H9 (cell line): ENCODE results near the gene ARID2. TPM values are rescaled to one million over a fixed set of nuclear protein-coding genes. Genes with fewer than 3 reads are reported as not detected.

Experiments used
- DNase-seq: peaks from one replicate; pipeline ENCODE4 v3.0.0-alpha.2; 2017
- H2AFZ ChIP-seq: one replicate; pipeline ENCODE4 v1.6.1; 2013; ENCODE audit warnings: mild to moderate bottlenecking, low read length, control low read depth, moderate library complexity
- H2AK5ac ChIP-seq: 2 replicates; pipeline ENCODE4 v1.6.1; 2013; ENCODE audit warnings: low read length, control low read depth, mixed read lengths; ENCODE audit not compliant: insufficient read length
- H2BK120ac ChIP-seq: one replicate; pipeline ENCODE4 v1.6.1; 2013; ENCODE audit warnings: low read depth, mild to moderate bottlenecking, low read length, control low read depth, inconsistent platforms; ENCODE audit not compliant: poor library complexity, severe bottlenecking
- H2BK12ac ChIP-seq: 2 replicates; pipeline ENCODE4 v1.6.1; 2013; ENCODE audit warnings: low read length, control low read depth, mixed read lengths, low read depth; ENCODE audit not compliant: insufficient read length
- H2BK15ac ChIP-seq: 2 replicates; pipeline ENCODE4 v1.6.1; 2013; ENCODE audit warnings: low read depth, low read length, control low read depth
- H2BK20ac ChIP-seq: one replicate; pipeline ENCODE4 v1.6.1; 2013; ENCODE audit warnings: low read depth, mild to moderate bottlenecking, low read length, control low read depth, inconsistent platforms; ENCODE audit not compliant: poor library complexity, severe bottlenecking
- H2BK5ac ChIP-seq: 2 replicates; pipeline ENCODE4 v1.6.1; 2013; ENCODE audit warnings: low read length, control low read depth, mixed read lengths; ENCODE audit not compliant: insufficient read length
- H3K14ac ChIP-seq: 2 replicates; pipeline ENCODE4 v1.6.1; 2013; ENCODE audit warnings: low read length, control low read depth; ENCODE audit not compliant: insufficient read depth
- H3K18ac ChIP-seq: 2 replicates; pipeline ENCODE4 v1.6.1; 2013; ENCODE audit warnings: low read depth, mild to moderate bottlenecking, mixed read lengths, low read length, control low read depth; ENCODE audit not compliant: insufficient read length
- H3K23ac ChIP-seq: 2 replicates; pipeline ENCODE4 v1.6.1; 2013; ENCODE audit warnings: low read length, control low read depth, mixed read lengths, low read depth; ENCODE audit not compliant: insufficient read length
- H3K23me2 ChIP-seq: 2 replicates; pipeline ENCODE4 v1.6.1; 2013; ENCODE audit warnings: low read depth, mild to moderate bottlenecking, mixed read lengths, low read length, control low read depth; ENCODE audit not compliant: insufficient read length, poor library complexity, severe bottlenecking
- H3K27ac ChIP-seq: 2 replicates; pipeline ENCODE4 v1.5.1; 2013; ENCODE audit warnings: low read length, control low read depth, mixed read lengths, low read depth; ENCODE audit not compliant: insufficient read length
- H3K27me3 ChIP-seq: 2 replicates; pipeline ENCODE4 v1.6.1; 2013; ENCODE audit warnings: low read length, control low read depth, inconsistent platforms; ENCODE audit not compliant: insufficient read depth
- H3K4ac ChIP-seq: 2 replicates; pipeline ENCODE4 v1.6.1; 2013; ENCODE audit warnings: low read depth, mild to moderate bottlenecking, control low read depth, inconsistent platforms, low read length, moderate library complexity
- H3K4me1 ChIP-seq: 2 replicates; pipeline ENCODE4 v1.6.1; 2013; ENCODE audit warnings: low read length, control low read depth, inconsistent platforms; ENCODE audit not compliant: insufficient read depth
- H3K4me2 ChIP-seq: 2 replicates; pipeline ENCODE4 v1.6.1; 2013; ENCODE audit warnings: low read length, control low read depth, mixed read lengths; ENCODE audit not compliant: insufficient read length, insufficient read depth
- H3K56ac ChIP-seq: 2 replicates; pipeline ENCODE4 v1.6.1; 2013; ENCODE audit warnings: low read depth, mild to moderate bottlenecking, mixed read lengths, low read length, control low read depth; ENCODE audit not compliant: insufficient read length
- H3K79me1 ChIP-seq: 2 replicates; pipeline ENCODE4 v1.6.1; 2013; ENCODE audit warnings: low read depth, mild to moderate bottlenecking, moderate library complexity, low read length, control low read depth, inconsistent platforms; ENCODE audit not compliant: insufficient read depth, poor library complexity, severe bottlenecking
- H3K79me2 ChIP-seq: 2 replicates; pipeline ENCODE4 v1.6.1; 2013; ENCODE audit warnings: low read length, control low read depth, inconsistent platforms; ENCODE audit not compliant: insufficient read depth
- H3K9ac ChIP-seq: 2 replicates; pipeline ENCODE4 v1.6.1; 2013; ENCODE audit warnings: low read length, control low read depth, mixed read lengths; ENCODE audit not compliant: insufficient read length; ENCODE audit errors: extremely low read depth
- H3K9me3 ChIP-seq: one replicate; pipeline ENCODE4 v1.6.1; 2013; ENCODE audit warnings: low read depth, low read length, inconsistent platforms; ENCODE audit not compliant: control insufficient read depth
- H3T11ph ChIP-seq: one replicate; pipeline ENCODE4 v1.6.1; 2013; ENCODE audit warnings: mild to moderate bottlenecking, low read length, control low read depth, inconsistent platforms
- H4K20me1 ChIP-seq: one replicate; pipeline ENCODE4 v1.6.1; 2013; ENCODE audit not compliant: control insufficient read depth, insufficient read length, insufficient read depth
- H4K5ac ChIP-seq: 2 replicates; pipeline ENCODE4 v1.6.1; 2013; ENCODE audit warnings: low read depth, mild to moderate bottlenecking, mixed read lengths, low read length, control low read depth; ENCODE audit not compliant: insufficient read length
- H4K8ac ChIP-seq: replicated peaks from 2 replicates; pipeline ENCODE4 v1.6.1; 2013; ENCODE audit warnings: low read length, control low read depth, mixed read lengths, low read depth; ENCODE audit not compliant: insufficient read length
- H4K91ac ChIP-seq: 2 replicates; pipeline ENCODE4 v1.6.1; 2013; ENCODE audit warnings: low read depth, mild to moderate bottlenecking, moderate library complexity, mixed read lengths, low read length, control low read depth; ENCODE audit not compliant: insufficient read length
- H3K27ac Mint-ChIP-seq, 3 experiments: 2 replicates in 2 of 3; 3 replicates in 1 of 3; pipeline ENCODE4 v1.8.0; 2020 to 2021; ENCODE audit warnings: mixed read lengths in 3 of 3, mild to moderate bottlenecking in 1 of 3, moderate library complexity in 1 of 3
- H3K27me3 Mint-ChIP-seq: 2 replicates; pipeline ENCODE4 v1.8.0; 2021; ENCODE audit warnings: low read depth, mild to moderate bottlenecking, moderate library complexity, mixed read lengths
- H3K36me3 Mint-ChIP-seq, 3 experiments: 2 replicates in 2 of 3; 3 replicates in 1 of 3; pipeline ENCODE4 v1.8.0; 2020 to 2021; ENCODE audit warnings: low read depth in 3 of 3, mixed read lengths in 3 of 3; ENCODE audit not compliant: insufficient read depth in 1 of 3
- H3K4me1 Mint-ChIP-seq, 2 experiments: 2 replicates each; pipeline ENCODE4 v1.8.0; 2020; ENCODE audit warnings: mixed read lengths in 2 of 2
- H3K4me3 Mint-ChIP-seq, 2 experiments: 2 replicates in 1 of 2; 3 replicates in 1 of 2; pipeline ENCODE4 v1.8.0; 2020 to 2021; ENCODE audit warnings: mild to moderate bottlenecking in 2 of 2, mixed read lengths in 2 of 2, moderate library complexity in 1 of 2
- H3K9me3 Mint-ChIP-seq, 2 experiments: 2 replicates in 1 of 2; 3 replicates in 1 of 2; pipeline ENCODE4 v1.8.0; 2020; ENCODE audit warnings: mild to moderate bottlenecking in 2 of 2, mixed read lengths in 2 of 2, moderate library complexity in 1 of 2
- CTCF ChIP-seq: fragments of 200-600 bp; sonication (generic); conservative IDR thresholded peaks from 3 replicates; pipeline ENCODE4 v1.8.0; 2021; ENCODE audit warnings: antibody characterized with exemption, mild to moderate bottlenecking
- WGBS: extraction: QIAGEN DNeasy Blood & Tissue Kit; methylation state at CpG from one replicate; pipeline ENCODE4 v1.1.7; 2013; ENCODE audit warnings: missing lambda C conversion rate, low lambda C conversion rate, mixed read lengths; ENCODE audit not compliant: insufficient read length; ENCODE audit errors: extremely low coverage; 5-methylcytosine and 5-hydroxymethylcytosine counted together
- total RNA-seq: library from RNA; stranded (reverse); gene quantifications from 2 replicates; pipeline ENCODE4 v1.2.1, GENCODE V29; 2021

Gene ARID2
- total RNA-seq, 1 experiment from 2014 or later, result 63.8 TPM

DNA sequence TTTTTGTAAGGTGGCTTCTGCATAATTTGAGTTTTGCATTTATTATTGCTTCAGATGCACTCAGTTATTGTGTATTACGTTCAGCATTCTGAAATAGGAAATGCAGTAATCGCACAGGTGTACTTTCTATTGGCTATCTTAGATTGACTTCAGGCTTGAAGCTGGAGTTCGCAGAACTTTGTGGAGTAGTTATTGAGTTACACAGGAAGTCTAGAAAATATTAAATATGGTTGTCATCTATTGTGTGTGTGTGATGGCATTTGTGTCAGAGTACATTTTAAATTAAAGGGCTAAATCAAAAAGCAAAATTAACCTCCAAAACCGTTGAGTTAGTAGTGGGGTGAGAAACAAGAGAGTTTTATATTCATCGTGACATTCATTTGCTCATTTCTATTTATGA, 2.7 kb downstream of the ARID2 start:
- peak overlapping the region in 2 of 3 experiments; percentile 49 to 87; a peak in 4 of 7 replicates for H3K27ac Mint-ChIP-seq
- peak overlapping the region; percentile 76 to 99 for H3K4me3 Mint-ChIP-seq
- no peak overlapping the region for H2BK5ac ChIP-seq
- no peak overlapping the region for H2AK5ac ChIP-seq
- no peak for TF ChIP-seq CTCF
- no peak overlapping the region for H2BK20ac ChIP-seq
- H4K5ac ChIP-seq, result no peak overlapping the region
- H4K91ac ChIP-seq, result no peak overlapping the region
- WGBS, result no CpG with 5 or more reads among the region's 5 CpGs
- H3K9ac ChIP-seq, result no peak overlapping the region
- peak overlapping the region; percentile 43 for H3K4me2 ChIP-seq
- H3K27me3 Mint-ChIP-seq, result no peaks in the 10 kb centered on the region
- H3K4ac ChIP-seq, result no peak overlapping the region
- H3K23me2 ChIP-seq, result peaks cover 7% of the 10 kb centered on the region
- no peaks in the 10 kb centered on the region for H3K9me3 ChIP-seq
- no peak overlapping the region for H3K18ac ChIP-seq
- no peaks in the 10 kb centered on the region for H3K4me1 ChIP-seq
- no peak overlapping the region for H3K27ac ChIP-seq
- H3K14ac ChIP-seq, result no peak overlapping the region
- no peak overlapping the region for H3K23ac ChIP-seq
- DNase-seq, result no peak
- H3K79me1 ChIP-seq, result no peaks in the 10 kb centered on the region
- peaks cover 32 to 50% (median 45%) of the 10 kb centered on the region in 3 experiments for H3K36me3 Mint-ChIP-seq
- no peak overlapping the region for H2BK120ac ChIP-seq
- H3K4me1 Mint-ChIP-seq, result peaks cover 14 to 22% of the 10 kb centered on the region in 2 experiments
- H2BK12ac ChIP-seq, result no peak overlapping the region
- no peak overlapping the region for H2AFZ ChIP-seq
- H4K8ac ChIP-seq, result no peak overlapping the region
- peaks cover 9% of the 10 kb centered on the region; the same call in 1 of the 2 replicates for H3K79me2 ChIP-seq
- no peak overlapping the region for H3K56ac ChIP-seq
- no peaks in the 10 kb centered on the region for H4K20me1 ChIP-seq
- peaks cover 5 to 11% of the 10 kb centered on the region in 2 experiments; a peak in 4 of 5 replicates for H3K9me3 Mint-ChIP-seq
- no peak overlapping the region for H2BK15ac ChIP-seq
- no peaks in the 10 kb centered on the region for H3K27me3 ChIP-seq
- H3T11ph ChIP-seq, result no peak overlapping the region
